NCI-H2029 treated with DMSO at 0.1 percent for 48 hours (cell line): Measurements from ENCODE around the gene MOG.
A peak's percentile ranks its signal among the peaks of the same experiment; 100 is the strongest.
"Not testable (repeated sequence)": the region's sequence is repeated elsewhere in the genome, so short reads cannot be mapped to it uniquely, and the experiment has no call there.

Experiments
- DNase-seq: peaks from one replicate; lab custom pipeline; 2025; lab: John Stamatoyannopoulos, UW

MOG gene

DNA sequence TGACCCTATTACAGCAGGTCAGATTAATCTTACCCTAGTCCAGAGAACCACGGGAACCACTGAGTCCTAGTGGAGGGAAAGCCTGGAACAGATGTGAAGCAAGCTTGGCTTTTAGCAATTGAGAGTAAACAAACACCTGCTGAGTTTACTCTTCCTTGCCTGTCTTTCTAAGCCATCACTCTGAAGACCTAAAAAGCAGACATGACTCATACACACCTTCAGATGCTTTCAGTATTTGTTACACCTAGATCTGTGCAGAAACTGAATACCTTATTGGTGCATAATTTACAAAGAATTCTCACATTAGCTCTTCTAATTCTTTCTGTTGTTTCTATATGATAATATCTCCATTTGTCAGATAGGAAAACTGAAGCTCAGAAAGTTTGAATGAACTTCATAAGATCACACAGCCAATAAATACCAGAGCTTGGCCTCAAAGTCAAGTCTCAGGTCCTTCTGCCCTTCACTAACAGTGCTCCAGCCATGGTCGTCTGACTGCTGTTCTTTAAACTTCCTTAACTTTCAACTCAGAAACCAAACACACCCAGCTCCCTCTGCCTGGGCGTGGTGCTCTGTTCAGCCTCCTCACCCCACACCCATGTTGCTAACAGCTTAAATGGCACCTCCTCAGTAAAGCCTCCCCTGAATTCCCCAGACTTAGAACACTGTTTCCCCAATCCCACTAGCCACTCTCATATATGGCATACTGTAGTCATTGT lies 15.3 kb upstream of the MOG start:
- DNase-seq = no peak

DNA sequence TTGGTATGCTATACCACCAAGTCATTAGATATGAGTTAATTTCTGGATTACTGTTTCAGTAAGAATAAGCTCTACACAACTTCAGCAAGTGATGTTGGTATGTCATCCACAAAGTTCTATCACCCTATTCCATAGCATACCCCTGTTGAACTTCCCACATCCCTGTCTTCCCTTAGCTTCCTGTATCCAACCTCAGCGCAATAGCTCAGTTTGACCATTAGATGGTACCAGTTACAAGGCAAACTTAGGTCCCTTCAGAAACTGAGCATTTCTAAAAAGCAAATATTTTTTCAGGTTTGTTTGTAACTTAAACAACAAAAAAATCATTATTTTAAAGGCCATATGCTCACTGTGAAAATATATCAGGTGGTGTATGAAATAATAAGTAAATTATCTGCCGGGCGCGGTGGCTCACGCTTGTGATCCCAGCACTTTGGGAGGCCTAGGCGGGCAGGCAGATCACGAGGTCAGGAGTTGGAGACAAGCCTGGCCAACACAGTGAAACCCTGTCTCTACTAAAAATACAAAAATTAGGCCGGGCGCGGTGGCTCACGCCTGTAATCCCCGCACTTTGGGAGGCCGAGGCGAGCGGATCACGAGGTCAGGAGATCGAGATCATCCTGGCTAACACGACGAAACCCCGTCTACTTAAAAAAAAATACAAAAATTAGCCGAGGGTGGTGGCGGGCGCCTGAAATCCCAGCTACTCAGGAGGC lies 8.8 kb upstream of the MOG start:
- DNase-seq = no peak

DNA sequence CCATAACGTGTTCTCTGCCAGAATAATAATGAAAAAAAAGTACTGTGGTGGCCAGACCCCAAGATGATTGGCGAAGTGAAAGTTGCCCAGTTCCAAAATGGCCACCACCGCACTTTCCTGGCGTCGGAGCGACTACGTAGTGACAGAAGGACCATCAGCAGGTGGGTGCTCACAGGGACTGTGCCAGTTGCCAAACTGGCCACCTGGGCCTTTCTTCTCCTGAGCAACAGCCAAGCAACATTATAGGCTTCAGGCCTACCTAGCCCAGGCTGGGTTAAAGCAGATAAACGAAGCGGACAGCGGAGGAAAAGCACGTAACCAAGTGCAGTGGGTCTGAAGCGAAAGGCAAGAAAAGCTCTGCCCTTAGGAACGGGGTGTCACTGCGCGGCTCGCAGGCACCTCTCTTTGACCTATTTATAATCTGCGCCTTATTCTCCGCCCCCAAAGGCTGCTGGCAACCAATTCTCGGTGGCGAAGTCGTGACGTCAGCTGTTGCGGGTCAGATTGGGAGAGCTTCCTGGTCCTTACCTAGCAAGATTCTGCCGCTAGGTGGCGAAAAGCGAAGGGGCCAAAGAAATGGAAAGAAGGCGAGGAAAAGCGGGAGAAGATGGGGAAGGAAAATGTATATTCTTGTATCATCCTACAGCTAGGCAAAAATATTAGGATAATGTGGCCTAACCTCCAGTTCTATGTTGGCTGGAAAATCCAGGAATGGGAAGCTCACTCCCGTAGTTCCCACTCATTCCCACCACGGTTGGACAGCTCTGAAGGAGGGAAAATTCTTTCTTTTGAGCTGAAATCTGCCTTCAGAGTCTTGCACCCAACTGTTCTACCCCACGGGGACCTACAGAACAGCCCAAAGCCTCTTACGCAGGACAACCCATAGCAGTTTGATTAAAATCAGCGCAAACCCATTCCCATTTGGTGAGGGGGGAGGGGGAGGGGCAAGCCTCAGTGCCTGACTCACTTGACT lies 6.9 kb upstream of the MOG start:
- DNase-seq = peak; percentile 98

DNA sequence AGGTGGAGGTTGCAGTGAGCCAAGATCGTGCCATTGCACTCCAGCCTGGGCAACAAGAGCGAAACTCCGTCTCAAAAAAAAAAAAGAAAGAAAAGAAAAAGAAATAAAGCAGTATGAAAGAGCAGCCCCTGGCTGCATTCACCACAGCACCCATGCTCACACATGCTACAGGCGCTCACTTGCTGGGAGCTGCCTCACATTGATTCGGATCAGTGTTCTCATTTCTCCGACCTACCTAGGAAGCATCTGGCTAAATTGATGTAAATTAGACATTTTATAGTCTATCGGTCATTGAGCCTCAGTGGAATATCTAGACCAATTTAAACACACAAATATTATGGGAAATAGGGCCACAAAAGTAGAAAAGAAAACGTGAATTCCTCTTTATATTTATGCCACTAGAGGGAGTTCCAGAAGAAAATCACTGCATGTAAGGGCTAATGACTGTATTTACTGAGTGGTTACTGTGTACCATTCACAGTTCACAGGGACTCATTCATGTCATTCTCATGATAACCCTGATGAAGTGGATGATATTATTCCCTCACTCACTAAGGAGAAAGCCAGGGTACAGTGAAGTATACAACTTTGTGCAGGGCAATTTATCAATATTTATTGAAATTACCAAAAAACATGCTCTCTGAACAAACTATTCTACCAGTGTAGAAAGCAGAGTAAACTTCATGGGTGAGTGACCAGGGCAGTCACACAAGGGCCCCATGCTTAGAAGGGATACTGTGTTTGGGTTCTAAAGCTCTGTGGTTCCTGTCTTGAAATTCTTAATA lies 5.3 kb upstream of the MOG start:
- no peak for DNase-seq

DNA sequence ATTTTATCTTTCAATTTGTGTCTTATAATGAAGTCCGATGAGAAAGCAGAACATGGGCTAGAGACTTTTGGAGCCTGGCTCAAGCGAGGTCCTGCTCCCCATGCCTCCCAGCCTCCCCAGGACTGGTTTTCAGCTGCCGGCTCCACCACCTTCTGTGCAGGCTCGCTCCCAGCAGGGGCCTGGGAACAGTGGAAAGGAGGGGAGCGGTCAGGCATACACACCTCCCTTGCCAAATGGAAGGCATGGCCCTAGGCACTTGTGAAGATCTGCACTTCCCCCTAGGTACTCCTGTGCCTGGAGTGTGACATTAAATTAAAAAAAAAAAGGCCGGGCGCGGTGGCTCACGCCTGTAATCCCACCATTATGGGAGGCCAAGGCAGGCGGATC lies 4.7 kb upstream of the MOG start:
- no peak for DNase-seq

DNA sequence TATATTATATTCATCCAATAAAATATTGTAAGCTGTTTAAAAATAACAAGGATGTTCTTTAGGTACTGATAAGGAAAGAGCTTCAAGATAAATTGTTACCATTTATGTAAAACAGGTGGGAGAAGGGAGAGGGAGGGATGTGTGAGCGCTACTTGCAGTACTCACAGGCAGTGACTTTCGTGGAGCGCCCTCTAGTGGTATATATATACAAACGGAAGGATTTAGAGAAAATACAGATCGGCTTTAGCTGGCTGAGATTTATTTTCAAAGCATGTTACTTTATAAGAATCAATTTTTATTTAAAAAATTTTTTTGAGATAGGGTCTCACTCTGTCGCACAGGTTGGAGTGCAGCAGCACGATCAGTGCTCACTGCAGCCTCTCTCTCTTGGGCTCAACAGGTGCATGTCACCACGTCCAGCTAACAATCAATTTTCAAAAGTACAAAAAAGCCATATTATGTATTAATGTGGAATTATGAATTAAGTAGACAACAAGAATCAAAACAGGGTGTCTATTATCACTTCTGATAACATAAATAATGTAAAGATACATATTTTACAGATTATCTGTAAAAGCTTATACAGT lies 3.3 kb upstream of the MOG start:
- peak; percentile 82 for DNase-seq

DNA sequence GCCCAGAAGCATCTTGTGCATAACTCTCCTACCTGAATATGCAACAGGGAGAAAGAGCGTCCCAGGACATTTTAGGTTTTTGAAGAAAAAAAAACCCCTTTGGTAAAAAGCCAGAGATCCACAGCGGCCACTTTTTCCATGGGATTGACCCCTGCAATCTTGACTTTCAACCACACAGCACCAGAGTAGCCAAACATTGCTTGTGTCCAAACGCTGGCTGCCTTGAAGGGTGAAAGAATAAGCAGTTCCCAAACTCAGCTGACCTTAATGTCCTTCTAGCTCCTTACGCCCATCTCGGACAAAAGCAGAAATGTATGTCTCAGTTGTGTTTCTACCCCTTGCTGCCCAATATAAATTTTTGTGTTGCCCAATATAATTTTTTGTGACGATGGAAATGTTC lies 1.2 kb upstream of the MOG start:
- no peak for DNase-seq

DNA sequence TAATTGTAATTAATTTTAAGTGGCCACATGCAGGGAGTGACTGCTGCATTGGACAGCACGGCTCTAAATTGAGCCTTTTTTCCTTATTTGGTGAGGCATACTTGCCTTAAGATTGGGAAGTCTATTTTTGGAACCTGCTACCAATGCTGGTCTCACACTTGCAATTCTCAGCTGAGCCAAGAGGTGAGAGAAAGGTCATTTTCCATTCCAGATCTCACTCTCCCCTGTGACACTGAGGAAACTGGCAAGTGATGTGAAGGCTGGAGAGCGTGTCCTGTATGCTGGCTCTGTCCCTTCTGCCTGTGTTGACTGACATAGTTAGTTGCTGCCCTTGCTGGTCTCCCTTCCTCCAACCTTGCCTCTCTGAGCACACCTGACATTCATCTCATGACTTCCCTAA lies 735 bp upstream of the MOG start:
- no peak for DNase-seq

DNA sequence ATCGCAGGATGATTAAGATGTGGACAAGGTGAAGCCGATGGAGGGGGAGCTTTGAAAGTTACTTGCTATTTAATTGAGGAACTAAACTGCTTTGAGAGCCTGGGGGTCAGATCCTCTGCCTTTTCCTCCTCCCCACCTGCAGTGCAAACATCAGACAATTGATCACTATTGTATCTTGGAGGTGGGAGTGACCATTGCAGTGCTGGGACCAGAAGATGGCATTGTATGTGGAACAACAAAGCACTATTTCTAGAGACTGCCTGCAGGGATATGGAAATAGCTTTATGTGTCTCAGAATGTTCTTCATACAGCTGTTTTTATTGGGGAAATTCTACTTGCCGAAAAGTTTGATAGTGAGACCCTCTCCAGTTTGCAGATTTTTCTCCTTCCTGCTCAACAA lies 4.2 kb downstream of the MOG start:
- DNase-seq = no peak

DNA sequence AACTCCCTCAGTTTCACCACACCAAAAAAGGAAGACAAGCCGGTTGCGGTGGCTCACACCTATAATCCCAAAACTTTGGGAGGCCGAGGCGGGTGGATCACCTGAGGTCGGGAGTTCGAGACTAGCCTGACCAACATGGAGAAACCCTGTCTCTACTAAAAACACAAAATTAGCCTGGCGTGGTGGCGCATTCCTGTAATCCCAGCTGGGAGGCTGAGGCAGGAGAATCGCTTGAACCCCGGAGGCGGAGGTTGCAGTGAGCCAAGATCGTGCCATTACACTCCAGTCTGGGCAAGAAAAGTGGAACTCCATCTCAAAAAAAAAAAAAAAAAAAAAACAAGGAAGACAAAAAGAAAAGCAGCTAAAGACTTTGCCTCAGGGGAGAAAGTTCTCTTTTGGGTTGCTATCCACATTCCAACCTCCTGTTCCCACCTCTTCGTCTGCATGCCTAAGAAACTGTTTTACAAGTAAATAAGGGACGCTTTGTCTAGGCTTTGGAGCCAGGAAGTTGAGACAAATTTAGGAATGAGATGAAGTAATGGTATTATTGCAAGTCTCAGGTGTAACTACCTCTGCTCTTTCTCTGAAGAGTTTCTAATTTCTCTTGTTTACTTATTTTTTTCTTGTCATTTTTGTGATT lies 4.7 kb downstream of the MOG start:
- not testable (repeated sequence) for DNase-seq

DNA sequence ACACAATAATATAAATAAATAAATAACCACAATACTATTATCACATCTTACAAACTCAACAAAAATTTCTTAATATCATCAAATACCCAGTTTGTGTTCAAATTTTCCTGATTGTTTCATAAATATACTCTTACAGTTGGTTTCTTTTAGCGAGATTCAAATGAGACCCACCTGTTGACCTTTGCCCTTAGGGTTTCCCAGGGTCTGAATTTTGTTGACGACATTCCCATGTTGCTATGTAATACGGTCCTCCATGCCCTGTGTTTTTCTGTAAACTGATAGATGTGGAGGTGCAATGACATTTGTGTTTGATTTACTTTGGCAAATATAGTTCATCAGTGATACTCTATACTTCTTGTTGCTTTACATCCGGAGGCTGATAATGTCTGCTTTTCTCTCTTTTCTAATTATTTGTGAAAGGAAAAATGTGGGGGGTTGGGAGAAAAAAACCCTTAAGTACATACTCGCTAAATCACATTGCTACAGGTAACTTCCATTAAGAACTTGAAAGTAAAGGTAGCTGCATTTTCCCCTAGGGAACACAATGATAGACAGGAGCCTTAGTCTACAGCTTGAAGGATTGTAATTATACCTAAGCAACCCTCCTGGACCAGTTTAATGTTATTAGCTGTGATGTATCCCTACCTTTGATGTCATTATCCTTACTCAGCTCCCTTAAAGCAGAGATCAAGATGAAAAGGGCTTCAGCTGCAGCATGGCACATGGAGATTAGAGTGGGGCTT lies 6.6 kb downstream of the MOG start:
- DNase-seq = no peak

DNA sequence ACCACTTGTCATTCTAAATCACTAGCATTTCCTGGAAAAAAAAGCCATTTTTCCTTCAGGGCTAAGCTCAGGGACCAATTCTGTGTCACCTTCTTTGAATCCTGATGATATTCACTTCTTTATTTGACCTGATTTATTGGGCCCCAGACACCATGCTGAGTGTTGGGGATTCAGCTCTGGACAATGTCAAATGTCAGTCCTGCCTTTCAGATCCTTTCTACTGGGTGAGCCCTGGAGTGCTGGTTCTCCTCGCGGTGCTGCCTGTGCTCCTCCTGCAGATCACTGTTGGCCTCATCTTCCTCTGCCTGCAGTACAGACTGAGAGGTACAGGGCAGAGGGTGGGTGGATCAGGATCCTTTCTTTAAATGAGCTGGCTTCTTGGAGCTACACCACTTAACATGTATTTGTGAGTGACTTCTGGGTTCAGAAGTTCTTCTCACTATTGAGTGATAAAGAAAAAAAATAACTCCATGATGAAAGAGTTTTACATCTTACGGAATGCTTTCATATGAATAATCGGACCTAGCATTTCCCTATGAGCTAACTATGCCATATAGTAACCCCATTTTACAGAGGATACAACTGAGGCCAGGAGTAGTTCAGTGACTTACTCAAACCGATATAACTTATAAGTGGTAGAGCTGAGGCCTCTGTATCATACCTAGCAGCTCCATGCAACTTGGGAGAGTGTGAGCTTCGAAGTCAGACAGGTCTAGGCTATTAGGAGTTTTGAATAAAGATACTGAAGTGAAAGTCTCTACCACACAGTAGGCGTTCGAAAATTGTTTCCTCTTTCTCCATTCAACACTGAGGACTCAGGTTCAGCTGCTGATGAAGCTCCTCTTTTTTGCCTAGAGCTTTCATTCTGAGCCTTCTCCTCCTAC lies 9.3 kb downstream of the MOG start:
- DNase-seq = no peak

DNA sequence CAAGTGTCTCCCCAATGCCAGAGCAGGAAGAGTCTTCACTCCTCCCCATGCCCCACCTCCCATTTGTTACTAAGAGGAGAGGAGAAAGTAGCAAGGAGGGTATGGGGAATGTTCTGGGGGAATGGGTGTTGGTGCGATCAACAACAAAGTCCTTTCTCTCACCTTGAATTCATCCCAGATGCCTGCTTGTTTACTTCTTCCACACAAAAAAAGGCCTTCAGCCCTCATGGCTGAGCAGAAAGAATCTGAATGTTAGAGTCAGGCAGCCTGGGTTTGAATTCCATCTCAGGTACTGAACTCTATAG lies 9.9 kb downstream of the MOG start:
- DNase-seq = no peak

DNA sequence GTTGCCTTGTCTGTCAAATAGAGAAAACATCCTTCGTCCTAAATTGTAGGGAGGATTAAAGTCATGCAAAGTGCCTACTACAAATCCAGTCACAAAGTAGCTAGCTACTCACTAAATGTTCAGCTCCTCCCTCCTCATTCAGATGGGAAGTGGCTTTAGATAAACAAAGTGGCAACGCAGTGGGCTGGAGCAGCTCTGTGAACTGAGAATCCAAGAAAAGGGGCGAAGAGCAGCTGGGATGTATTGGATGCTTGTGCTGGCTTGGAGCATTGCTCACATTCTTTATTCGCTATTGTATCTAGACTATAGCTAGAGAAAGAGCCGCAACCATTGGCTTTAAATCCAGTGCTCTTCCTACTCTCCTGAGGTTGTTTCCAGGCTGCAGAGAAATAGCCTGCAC lies 10.3 kb downstream of the MOG start:
- DNase-seq = no peak

DNA sequence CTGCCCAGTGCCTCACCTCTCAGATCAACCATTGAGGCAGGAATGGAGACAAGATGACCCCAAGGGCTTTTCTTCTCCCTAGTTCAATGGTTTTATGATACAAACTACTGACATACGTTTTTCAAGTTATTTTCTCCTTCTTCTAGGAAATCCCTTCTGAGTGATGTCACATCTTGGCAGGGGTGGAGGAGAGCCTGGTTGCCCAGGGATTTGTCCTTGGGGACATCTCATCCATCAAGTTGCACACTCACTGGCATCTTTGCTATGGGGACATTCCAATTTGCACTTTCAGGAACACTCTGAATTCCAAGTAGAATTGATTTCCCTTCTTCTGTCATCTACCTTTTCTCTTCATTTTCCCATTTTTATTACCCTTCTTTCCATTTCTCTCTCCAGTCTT lies 14.1 kb downstream of the MOG start:
- DNase-seq = no peak

DNA sequence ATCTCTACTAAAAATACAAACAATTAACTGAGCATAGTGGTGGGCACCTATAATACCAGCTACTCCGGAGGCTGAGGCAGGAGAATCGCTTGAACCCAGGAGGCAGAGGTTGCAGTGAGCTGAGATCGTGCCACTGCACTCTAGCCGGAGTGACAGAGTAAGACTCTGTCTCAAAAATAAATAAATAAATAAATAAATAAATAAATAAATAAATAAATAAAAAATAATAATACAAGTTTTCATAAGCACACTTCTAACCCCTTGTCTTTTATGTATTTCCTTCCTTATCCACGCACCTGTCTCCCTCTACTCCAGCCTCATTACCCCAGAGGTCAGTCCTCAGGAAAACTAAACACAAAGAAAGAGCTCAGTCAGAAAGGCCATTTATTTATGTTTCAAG lies 15.2 kb downstream of the MOG start:
- not testable (repeated sequence) for DNase-seq

DNA sequence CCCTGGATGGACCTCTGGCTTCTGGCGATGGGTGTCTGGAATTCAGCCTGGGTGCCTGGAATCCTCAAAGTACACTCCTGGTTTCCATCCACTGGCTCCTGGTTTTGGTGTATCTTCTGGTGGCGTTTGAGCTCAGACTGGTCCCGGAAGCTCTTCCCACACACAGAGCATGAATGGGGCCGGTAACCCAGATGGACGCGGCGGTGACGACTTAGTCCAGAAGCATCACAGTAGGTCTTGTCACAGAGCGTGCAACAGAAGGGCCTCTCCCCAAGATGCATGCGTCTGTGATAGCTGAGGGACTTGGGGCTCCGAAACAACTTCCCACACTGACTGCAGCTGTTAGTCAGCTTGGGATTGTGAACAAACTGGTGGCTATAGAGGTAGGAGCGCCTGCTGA lies 16.3 kb downstream of the MOG start:
- no peak for DNase-seq

DNA sequence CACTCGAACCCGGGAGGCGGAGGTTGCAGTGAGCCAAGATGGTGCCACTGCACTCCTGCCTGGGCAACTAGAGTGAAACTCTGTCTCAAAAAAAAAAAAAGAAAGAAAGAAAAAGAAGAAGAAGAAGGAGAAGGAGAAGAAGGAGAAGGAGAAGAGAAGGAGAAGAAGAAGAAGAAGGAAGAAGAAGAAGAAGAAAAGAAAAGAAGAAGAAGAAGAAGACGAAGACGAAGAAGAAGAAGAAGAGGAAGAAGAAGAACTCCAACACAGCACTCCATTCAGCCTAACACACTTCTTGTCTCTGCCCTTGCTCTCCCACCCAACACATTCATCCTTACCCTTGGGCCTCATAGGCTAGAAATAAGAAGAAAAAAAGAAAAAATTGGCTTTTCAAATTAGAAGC lies 17.1 kb downstream of the MOG start:
- no peak for DNase-seq

DNA sequence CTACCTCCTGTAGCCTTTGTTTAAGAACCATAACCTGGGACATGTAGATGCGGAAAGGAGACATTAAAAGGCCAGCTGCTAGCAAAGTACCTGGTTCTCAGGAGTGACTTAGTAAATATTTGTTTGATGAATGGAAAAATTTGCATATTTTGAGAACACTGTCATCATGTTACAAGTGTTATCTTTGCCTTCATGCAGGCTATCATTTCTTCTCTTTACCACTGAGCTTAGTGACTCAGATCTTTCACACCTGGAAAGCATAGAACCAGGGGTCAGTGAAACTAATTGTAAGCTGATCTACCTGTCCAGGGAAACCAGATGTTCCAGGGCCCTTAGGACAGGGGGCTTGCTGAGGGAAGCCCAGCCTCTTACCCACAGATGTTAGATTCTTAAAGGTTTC lies 18.7 kb downstream of the MOG start:
- DNase-seq = no peak
